Raji (cell line): ENCODE measurements around the gene RPS19BP1.

Source experiments
- POLR2A ChIP-seq: IDR thresholded peaks from 2 replicates; pipeline ENCODE4 v1.6.1; 2011; ENCODE audit warnings: low read depth, low read length, control low read depth; ENCODE audit not compliant: insufficient read depth

The RPS19BP1 gene

DNA sequence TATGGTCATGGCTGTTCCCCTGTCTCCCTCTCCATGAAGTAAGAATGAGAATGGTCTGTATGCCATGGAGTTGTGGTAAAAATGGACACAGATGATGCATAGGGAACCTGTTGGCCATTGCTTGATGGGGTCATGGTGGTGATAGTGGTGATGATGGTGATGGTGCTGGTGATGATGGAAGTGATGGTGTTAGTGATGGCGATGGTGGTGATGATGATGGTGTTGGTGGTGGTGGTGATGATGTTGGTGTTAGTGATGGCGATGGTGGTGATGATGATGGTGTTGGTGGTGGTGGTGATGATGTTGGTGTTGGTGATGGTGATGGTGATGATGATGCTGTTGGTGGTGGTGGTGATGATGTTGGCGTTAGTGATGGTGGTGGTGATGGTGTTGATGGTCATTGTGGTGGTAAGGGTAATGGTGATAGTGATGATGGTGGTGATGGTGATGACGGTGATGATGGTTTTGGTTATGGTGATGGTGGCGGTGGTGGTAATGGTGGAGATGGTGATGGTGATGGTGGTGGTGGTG, 32.9 kb upstream of the RPS19BP1 start:
- TF ChIP-seq POLR2A = no peak

DNA sequence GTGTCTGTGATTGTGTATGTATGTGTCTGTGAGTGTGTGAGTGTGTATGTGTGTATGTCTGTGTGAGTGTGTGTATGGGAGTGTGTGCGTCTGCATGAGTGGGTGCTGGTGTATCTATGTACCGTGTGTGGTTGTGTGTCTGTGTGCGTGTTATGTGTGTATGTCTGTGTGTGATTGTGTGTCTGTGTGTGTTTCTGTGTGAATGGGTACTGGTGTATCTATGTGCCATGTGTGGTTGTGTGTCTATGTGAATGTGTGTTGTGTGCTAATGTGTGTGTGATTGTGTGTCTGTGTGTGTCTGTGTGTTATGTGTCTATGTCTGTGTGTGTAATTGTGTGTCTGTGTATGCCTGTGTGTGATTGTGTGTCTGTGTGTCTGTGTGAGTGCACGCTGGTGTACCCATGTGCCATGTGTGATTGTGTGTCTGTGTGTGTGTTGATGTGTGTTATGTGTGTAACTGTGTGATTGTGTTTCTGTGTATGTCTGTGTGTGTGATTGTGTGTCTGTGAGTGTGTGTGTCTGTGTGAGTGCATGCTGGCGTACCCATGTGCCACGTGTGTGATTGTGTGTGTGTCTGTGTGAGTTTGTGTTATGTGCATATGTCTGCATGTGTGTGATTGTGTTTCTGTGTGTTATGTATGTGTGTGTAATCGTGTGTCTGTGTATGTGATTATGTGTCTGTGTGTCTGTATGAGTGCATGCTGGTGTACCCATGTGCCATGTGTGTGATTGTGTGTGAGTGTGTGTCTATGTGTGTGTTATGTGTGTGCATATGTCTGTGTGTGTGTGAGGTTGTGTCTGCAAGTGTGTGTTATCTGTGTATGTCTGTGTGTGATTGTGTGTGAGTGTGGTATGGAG, 31.3 kb upstream of the RPS19BP1 start:
- no peak for TF ChIP-seq POLR2A

DNA sequence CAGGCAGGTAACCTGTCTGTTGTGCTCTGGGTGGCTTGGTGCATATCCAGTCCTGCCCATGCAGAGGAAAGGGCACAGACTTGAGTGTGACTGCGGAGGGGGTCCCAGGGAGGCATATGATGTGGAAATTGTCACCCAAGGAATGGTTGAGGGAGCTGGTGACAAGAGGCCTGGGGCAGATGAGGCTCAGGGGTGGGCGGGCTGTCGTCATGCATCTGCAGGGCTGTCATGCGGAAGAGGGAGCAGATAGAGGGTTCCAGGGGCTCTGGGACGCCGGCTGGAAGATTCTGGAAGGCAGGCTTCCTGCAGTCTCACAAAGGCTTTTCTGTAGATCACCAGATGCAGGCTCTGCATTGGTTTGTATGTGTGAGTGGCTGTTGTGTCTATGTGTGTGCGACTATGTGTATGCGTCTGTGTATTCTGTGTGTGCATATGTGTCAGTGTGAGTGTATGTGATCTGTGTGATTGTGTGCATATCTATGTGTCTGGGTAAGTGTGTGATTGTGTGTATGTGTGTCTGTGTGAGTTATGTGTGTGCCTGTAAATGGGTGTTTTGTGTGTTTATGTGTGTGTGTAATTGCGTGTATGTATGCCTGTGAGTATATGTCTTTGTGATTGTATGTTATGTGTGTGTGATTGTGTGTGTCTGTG, 30.4 kb upstream of the RPS19BP1 start:
- no peak for TF ChIP-seq POLR2A

DNA sequence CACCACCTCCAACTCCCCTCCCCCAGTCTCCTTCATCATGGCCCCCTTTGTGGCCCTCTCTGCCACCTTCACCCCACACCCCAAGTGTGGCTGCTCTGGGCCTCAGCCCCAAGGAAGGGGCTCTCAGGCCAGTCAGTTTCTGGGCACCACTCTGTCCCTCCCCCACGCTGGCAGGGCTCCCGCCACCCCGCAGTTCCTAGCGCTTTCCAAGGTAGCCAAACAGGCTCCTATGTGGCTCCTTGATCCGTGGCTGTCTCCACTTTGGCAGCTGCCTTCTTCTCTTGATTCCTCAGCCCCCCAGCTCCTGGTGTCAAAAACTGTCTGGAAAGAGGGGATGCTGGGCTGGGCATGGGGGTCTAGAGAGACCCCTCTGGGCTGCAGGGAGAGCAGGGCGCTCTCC, 27.6 kb upstream of the RPS19BP1 start:
- no peak for TF ChIP-seq POLR2A

GRCh38 chr22:39559456-39560105, 27.0 kb upstream of the RPS19BP1 start:
- TF ChIP-seq POLR2A = no peak

GRCh38 chr22:39558950-39559349, 26.4 kb upstream of the RPS19BP1 start:
- no peak for TF ChIP-seq POLR2A

DNA sequence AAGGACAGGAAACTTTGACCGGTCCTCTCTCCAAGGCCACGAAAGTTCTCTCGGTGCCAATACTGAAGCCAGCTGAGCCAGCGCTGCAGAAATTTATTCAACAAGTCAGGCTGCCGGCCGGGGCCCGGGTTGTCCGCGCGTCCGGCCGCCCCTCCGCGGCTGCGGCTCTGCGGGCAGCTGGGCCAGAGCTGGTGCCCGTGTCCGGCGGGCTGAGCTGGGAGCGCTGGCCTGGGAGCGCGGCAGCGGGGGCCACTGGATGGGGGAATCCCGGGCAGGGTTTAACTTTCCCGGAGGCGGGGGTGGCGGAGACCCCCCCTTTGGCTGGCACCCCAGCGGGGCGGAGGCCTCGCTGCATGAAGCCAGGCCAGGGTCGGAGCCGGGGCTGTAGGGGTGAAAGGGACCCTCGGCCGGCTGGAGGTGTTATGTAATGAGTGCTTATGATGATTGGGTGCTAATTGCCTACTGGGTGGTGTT, 25.7 kb upstream of the RPS19BP1 start:
- no peak for TF ChIP-seq POLR2A

GRCh38 chr22:39556970-39557841, 24.7 kb upstream of the RPS19BP1 start:
- TF ChIP-seq POLR2A = no peak

DNA sequence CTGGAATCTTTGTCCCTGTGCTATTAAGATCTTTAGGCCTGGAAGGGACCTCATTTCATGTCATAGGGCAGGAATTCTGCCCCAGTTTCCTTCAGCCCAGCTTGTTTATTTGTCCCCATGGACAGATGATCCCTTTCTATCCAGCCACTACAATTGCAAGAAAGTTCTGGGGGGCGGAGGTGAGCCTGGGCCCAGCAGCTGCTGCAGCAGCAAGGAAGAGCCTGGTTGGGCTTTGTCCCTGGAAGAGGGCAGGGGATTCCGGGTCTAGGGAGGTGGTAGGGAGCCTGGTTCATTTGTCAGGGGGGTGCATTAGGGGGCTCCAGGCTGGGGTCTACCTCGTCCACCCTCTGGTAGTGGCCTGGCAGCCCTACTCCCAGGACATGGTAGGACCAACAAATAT, 21.6 kb upstream of the RPS19BP1 start:
- TF ChIP-seq POLR2A = no peak

GRCh38 chr22:39553429-39553828, 20.9 kb upstream of the RPS19BP1 start:
- TF ChIP-seq POLR2A = no peak

- no peak for TF ChIP-seq POLR2A
Observed at GRCh38 chr22:39547587-39547947, 15.0 kb upstream of the RPS19BP1 start.

DNA sequence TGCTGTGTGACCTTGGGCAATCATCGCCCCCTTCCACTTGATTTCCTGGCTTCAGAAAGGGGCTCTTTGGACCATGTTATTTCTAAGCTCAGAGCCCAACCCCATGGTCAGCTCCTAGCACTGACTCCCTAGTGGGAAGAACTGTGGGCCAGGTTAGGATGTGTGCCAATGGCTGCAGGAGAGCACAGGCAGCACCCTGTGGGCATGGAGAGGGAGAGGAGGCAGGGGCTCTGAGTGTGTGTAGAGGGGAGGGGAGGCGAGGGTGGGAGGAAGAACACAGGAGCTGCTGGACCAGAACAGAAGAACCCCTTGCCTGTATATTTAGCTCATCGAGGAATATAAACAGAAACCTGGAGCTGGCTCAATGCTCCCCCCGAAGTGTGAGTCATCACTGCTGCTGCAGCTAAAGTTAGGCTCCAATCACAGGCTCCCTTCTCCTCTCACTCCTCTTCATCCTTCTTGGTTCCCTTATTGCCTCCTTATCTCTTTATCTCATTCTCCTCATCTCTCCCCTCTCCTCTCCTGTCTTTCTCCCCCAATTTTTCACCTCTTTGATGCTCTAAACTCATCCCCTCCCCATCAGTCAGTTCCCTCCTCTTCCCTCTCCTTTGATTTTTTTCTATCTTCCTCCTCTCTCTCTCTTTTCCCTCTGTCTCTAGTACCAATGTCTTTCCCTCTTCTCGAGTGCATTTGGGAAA, 14.5 kb upstream of the RPS19BP1 start:
- no peak for TF ChIP-seq POLR2A

DNA sequence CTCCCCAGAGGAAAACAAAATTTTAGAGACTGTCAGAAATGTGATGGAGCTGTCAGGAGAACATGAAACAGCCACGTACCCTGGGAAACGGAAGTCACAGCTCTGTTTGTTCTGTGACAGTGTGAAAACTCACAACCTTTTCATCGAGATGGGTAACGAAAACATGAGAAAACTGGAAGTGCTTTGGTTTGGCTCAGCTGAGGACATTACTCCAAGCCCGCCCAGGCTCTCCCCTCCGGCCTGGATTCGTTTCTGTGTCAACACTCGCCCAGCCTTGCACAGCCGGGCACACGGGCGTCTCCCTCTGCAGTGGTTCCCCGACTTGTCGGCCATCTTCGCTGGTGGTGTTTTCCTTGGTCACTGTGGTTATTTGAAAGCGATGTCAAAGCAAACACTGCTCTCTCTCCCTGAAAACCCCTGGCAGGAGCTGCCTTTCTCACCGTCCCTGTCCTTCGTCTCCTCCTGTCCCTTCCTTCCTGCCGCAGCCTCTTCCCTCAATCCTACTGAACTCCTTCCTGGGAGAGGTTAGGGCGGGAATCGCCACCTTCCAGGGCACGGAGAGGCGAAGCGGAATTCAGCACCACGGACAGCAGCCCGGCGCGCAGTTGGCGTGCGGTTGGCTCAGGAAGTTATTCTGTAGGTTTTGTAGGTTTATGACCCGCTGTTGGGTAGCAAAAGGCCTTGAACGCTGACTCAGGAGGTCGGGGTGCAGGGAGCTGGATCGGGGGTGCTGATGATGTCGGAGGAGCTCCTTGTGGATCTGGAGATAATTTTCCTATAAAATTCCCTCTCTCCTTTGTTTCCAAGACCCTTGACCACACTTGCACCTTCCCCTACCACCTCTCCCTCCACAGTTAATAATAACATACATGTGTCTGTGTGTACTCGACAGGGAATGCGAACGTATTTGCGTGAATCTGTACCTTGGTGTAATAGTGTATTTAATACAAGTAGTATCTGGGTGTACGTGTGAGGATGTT, 13.1 kb upstream of the RPS19BP1 start:
- no peak for TF ChIP-seq POLR2A
